NCI-H1436 (cell line): ENCODE measurements around the gene FBXL17.
A peak's percentile ranks its signal among the peaks of the same experiment; 100 is the strongest.

Experiments
- DNase-seq: peaks from one replicate; lab custom pipeline; 2025; lab: John Stamatoyannopoulos, UW

The FBXL17 gene

GRCh38 chr5:107990881-107991810 is 390.8 kb downstream of the FBXL17 start:
- DNase-seq = no peak

- no peak for DNase-seq
Measured at GRCh38 chr5:107985144-107985543, 396.8 kb downstream of the FBXL17 start.

GRCh38 chr5:107982703-107983425 is 399.0 kb downstream of the FBXL17 start:
- peak; percentile 54 for DNase-seq

- no peak for DNase-seq
Measured at GRCh38 chr5:107980923-107981692, 400.8 kb downstream of the FBXL17 start.

GRCh38 chr5:107979900-107980299 is 402.0 kb downstream of the FBXL17 start:
- DNase-seq = no peak

- no peak for DNase-seq
Measured at GRCh38 chr5:107979291-107979690, 402.6 kb downstream of the FBXL17 start.

GRCh38 chr5:107977550-107978071 is 404.3 kb downstream of the FBXL17 start:
- no peak for DNase-seq

GRCh38 chr5:107975568-107975967 is 406.3 kb downstream of the FBXL17 start:
- no peak for DNase-seq

- no peak for DNase-seq
Measured at GRCh38 chr5:107971846-107972245, 410.1 kb downstream of the FBXL17 start.

GRCh38 chr5:107969847-107970246 is 412.1 kb downstream of the FBXL17 start:
- no peak for DNase-seq

- DNase-seq = no peak
Measured at GRCh38 chr5:107968998-107969397, 412.9 kb downstream of the FBXL17 start.

- no peak for DNase-seq
Measured at GRCh38 chr5:107968406-107968843, 413.5 kb downstream of the FBXL17 start.

- no peak for DNase-seq
Measured at GRCh38 chr5:107966201-107966600, 415.7 kb downstream of the FBXL17 start.

- DNase-seq = no peak
Measured at GRCh38 chr5:107964722-107965121, 417.2 kb downstream of the FBXL17 start.

- DNase-seq = no peak
Measured at GRCh38 chr5:107959573-107960279, 422.2 kb downstream of the FBXL17 start.

- no peak for DNase-seq
Measured at GRCh38 chr5:107958861-107959260, 423.0 kb downstream of the FBXL17 start.

- DNase-seq = no peak
Measured at GRCh38 chr5:107958432-107958831, 423.5 kb downstream of the FBXL17 start.

GRCh38 chr5:107957051-107957450 is 424.8 kb downstream of the FBXL17 start:
- DNase-seq = no peak

GRCh38 chr5:107955321-107955720 is 426.6 kb downstream of the FBXL17 start:
- no peak for DNase-seq

- DNase-seq = no peak
Measured at GRCh38 chr5:107954254-107954653, 427.6 kb downstream of the FBXL17 start.

GRCh38 chr5:107952450-107952849 is 429.4 kb downstream of the FBXL17 start:
- no peak for DNase-seq
